GM12873 (cell line): Measurements from ENCODE around the gene SNX30.

Experiments used
- TF ChIP-seq, protein P1 (sequence below): IDR thresholded peaks from 2 replicates; pipeline ENCODE4 v1.5.1; 2012; ENCODE audit warnings: low read depth, mild to moderate bottlenecking, moderate library complexity, low read length, control low read depth; ENCODE audit not compliant: insufficient read depth; ENCODE audit errors: missing control alignments

The SNX30 gene

DNA sequence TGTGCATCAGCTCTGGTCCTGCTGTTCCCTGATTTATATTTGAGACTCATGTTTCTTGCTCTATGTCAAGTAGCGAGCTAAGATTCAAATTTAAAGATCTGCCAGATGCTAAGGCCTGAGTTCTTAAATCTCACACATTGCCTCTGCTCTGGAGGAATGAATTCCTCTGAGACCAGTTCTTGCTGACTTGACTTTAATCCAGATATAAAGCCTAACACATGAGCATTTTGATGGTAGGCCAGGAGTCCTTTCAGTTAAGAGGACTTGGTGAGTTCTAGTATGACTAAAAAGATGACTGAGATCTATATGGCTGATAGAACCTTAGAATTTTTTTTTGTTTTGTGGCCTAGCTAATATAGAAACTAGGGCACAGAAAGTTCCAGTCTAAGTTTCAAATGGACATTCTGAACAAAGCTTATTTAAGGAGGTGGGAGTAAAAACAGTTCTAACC, 31.3 kb upstream of the SNX30 start:
- TF ChIP-seq, protein P1, sequence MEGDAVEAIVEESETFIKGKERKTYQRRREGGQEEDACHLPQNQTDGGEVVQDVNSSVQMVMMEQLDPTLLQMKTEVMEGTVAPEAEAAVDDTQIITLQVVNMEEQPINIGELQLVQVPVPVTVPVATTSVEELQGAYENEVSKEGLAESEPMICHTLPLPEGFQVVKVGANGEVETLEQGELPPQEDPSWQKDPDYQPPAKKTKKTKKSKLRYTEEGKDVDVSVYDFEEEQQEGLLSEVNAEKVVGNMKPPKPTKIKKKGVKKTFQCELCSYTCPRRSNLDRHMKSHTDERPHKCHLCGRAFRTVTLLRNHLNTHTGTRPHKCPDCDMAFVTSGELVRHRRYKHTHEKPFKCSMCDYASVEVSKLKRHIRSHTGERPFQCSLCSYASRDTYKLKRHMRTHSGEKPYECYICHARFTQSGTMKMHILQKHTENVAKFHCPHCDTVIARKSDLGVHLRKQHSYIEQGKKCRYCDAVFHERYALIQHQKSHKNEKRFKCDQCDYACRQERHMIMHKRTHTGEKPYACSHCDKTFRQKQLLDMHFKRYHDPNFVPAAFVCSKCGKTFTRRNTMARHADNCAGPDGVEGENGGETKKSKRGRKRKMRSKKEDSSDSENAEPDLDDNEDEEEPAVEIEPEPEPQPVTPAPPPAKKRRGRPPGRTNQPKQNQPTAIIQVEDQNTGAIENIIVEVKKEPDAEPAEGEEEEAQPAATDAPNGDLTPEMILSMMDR = no peak

DNA sequence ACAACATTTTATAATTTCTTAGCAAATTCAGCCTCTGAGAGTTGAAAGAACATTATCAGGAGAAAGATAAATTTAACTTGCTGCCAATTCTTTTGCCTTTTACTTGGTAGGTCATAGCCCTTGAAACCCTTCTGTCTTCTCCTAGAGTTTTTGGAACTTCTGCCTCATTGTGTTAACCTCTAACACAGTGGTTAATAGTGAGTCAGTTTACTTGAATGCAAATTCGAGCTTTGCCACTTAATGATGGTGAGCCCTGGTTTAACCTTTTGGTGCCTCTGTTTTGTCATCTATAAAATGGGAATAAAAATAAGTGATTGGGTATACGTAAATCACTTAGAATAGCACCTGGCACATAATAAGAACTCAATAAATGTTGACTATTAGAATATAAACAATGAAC, 30.9 kb upstream of the SNX30 start:
- TF ChIP-seq, protein P1 = no peak

DNA sequence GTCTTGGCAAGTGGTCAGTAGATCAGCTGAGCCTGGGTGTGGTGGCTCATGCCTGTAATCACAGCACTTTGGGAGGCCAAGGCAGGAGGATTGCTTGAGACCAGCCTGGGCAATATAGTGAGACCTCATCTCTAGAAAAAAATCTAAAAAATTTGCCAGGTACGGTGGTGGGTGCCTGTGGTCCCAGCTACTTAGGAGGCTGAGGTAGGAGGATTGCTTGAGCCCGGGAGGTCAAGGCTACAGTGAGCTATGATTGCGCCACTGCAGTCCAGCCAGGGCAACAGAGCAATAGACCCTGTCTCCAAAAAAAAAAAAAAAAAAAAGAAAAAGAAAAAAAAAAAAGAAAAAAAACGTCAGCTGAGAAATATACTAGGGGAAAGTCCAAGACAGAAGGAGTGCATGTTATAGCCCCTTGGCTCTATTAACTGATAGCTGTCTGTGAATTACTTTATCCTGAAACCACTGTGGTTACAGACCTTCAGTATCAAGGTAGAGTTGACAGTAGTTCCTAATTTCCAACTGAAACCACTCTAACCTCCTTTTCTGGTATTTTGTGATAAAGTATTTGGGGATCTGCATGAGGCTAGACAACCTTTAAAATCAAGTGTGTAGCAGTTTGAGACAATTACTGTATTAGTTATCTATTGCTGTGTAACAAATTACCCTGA, 30.3 kb upstream of the SNX30 start:
- TF ChIP-seq, protein P1 = no peak

DNA sequence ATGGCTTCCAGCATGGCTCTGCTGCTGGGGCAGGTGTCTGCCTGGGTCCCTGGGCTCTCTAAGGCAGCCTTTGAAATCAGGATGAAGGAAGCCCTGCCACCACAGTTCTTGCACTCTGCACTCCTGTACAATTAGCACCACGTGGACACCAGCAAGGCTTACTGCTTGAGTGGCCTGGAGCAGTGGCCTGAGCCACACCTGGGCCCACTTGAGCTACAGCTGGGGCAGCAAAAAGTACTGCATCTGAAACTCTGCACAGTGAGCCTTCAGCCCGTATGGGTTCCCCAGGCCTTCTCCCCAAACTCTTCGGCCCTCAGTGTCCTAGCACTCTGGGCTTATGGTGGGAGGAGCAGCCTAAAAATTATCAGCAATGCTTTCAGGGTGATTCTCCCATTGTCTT, 24.6 kb upstream of the SNX30 start:
- TF ChIP-seq, protein P1 = no peak

DNA sequence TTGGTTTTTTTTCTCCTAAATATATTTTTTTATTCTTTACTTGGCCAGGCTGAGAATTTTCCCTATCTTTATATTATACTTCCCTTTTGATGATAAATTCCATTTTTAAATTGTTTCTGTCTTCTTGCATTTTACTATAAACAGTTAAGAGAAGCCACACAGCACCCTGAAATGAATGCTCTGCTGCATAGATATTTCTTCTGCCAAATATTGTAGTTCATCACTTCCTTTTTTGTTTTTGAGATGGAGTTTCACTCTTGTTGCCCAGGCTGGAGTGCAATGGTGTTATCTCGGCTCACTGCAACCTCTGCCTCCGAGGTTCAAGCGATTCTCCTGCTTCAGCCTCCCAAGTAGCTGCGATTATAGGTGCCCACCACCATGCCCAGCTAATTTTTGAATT, 24.1 kb upstream of the SNX30 start:
- TF ChIP-seq, protein P1 = no peak

DNA sequence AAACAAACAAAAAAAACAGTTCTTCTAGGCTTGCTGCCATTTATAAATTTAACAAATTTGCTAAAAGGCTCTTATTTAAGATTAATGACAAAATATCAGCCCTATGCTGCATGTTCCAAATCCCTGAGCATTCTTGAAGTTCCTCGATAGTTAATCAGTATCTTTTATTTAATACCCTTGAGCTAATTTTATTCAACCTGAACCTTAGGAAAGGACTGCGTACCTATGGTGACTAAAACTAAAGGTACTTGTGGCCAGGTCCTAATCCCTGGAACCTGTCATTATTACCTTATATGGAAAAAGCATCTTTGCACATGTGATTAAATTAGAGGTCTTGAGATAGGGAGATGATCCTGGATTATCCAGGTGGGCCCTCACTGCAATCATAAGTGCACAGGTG, 22.2 kb upstream of the SNX30 start:
- TF ChIP-seq, protein P1 = no peak

DNA sequence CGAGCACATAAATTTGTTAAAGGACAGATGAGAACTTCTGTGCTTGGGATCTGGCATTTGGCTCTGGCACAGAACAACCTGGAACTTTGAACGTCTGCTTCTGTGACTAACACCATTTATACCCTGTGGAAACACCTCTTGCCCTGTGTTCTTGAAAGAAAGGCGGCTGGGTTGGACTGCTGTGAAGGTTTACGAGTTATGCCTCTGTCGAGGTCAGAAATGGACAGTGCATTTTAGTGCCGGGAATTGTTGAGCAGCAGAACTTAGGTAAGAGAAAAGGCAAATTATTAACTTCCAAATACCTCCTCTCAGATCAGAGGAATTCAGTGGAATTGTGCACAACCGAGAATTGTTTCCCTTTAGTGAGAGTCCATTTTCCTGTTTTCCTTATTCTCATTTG, 18.6 kb upstream of the SNX30 start:
- TF ChIP-seq, protein P1 = no peak
